Heart left ventricle (tissue), 13 donors: ENCODE measurements around the gene RWDD1.

Experiments
- POLR2A ChIP-seq, 2 donors: fragments of 450-650 bp; IDR thresholded peaks; one replicate each; pipeline ENCODE4 v1.6.1; 2017; ENCODE audit warnings: antibody characterized with exemption in 2 of 2, mild to moderate bottlenecking in 2 of 2, moderate library complexity in 2 of 2
- TF ChIP-seq, protein P1 (sequence below), 12 donors: fragments of 200-600 bp; sonication (generic) in 4 of 12; IDR thresholded peaks; one replicate each; pipeline versions ENCODE4 v1.5.0 to v1.8.0; 2018 to 2022; ENCODE audit warnings: antibody characterized with exemption in 12 of 12, mild to moderate bottlenecking in 5 of 12
- donor health status: ischemic (EF 13 %, LVEDD 7.1; RV severe dilation, severe dysfunction).
- donor health status: DM: no; HTN: yes; CAD: no.
- donor health status: DM: no; HTN: no; CAD: no.
- donor health status: ischemic (EF 25% LVEDD 6.9; RV normal size, moderate dysfunction).
- donor health status: ischemic (EF 25% LVEDD 5.7; RV mildly dilated, moderate dysfunction).
- donor health status: ischemic (EF 35%, LVEDD 5.7; RV mildly dilated, moderate dysfunction).
- donor health status: nonischemic (EF 11% LVEDD 7.7; RV severe dilation, severe dysfunction).
- donor health status: DM: yes; HTN: yes; CAD: no.
- donor health status: PGD.
- donor health status: ischemic (EF 29% LVEDD 5.4; RV normal size, mild dysfunction).
- donor health status: nonischemic (EF 23%, LVEDD 6.1; RV moderate dilation, normal function).

- TF ChIP-seq, protein P1, sequence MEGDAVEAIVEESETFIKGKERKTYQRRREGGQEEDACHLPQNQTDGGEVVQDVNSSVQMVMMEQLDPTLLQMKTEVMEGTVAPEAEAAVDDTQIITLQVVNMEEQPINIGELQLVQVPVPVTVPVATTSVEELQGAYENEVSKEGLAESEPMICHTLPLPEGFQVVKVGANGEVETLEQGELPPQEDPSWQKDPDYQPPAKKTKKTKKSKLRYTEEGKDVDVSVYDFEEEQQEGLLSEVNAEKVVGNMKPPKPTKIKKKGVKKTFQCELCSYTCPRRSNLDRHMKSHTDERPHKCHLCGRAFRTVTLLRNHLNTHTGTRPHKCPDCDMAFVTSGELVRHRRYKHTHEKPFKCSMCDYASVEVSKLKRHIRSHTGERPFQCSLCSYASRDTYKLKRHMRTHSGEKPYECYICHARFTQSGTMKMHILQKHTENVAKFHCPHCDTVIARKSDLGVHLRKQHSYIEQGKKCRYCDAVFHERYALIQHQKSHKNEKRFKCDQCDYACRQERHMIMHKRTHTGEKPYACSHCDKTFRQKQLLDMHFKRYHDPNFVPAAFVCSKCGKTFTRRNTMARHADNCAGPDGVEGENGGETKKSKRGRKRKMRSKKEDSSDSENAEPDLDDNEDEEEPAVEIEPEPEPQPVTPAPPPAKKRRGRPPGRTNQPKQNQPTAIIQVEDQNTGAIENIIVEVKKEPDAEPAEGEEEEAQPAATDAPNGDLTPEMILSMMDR (IDR thresholded peaks at IDR 0.05), result no peak
- TF ChIP-seq POLR2A (IDR thresholded peaks at IDR 0.05), result no peak
Observed at GRCh38 chr6:116605935-116606334, 34.6 kb downstream of the RWDD1 start.
